Measurements from ENCODE around the gene RAPGEF2.

GRCh38 chr4:159145992-159146330 is 43.1 kb downstream of the RAPGEF2 start:
- no peak for TF ChIP-seq ZNF70 (CRISPR knock-in tag; IDR thresholded peaks at IDR 0.05)
- no peak for TF ChIP-seq RARB (CRISPR knock-in tag; IDR thresholded peaks at IDR 0.05)
- TF ChIP-seq ZFP30 (CRISPR knock-in tag; IDR thresholded peaks at IDR 0.05), result no peak
